ENCODE measurements around the gene MEF2D.

GRCh38 chr1:156465747-156466365 lies 34.7 kb downstream of the MEF2D start:
- TF ChIP-seq CTCF (IDR thresholded peaks at IDR 0.05; ENCODE audit: low read depth, low read length) (peak; percentile 46), EZH2phosphoT487 (IDR thresholded peaks at IDR 0.05; ENCODE audit: low read depth) (no peak)

All from OCI-LY3 (cell line).